Natural killer cell (primary cell): ENCODE data around the gene SMARCD3. TPM values are rescaled to one million over a fixed set of nuclear protein-coding genes. Genes with fewer than 3 reads are reported as not detected.

Experiments
- ATAC-seq, 3 donors: fragments of 150-1000 bp in 2 of 3; fragments of 200-7000 bp in 1 of 3; cut with Tn5 transposase; 1 replicate in 1 of 3; 2 replicates in 2 of 3; pipeline ENCODE4 v1.10.0; 2021; ENCODE audit warnings: mild to moderate bottlenecking in 2 of 3, moderate library complexity in 2 of 3
- DNase-seq, 2 donors: peaks; one replicate each; pipeline versions ENCODE4 v3.0.0 to v3.0.0-alpha.2; 2013 to 2021; ENCODE audit warnings: mixed read lengths in 1 of 2
- H3K27ac ChIP-seq: one replicate; pipeline ENCODE4 v1.5.1; 2013; ENCODE audit warnings: mild to moderate bottlenecking, low read length
- H3K27me3 ChIP-seq: one replicate; pipeline ENCODE4 v1.6.1; 2013; ENCODE audit warnings: low read length; ENCODE audit not compliant: control insufficient read depth, insufficient read depth
- H3K36me3 ChIP-seq: one replicate; pipeline ENCODE4 v1.6.1; 2013; ENCODE audit warnings: low read length; ENCODE audit not compliant: control insufficient read depth, insufficient read depth
- H3K4me1 ChIP-seq: one replicate; pipeline ENCODE4 v1.6.1; 2013; ENCODE audit warnings: low read length; ENCODE audit not compliant: control insufficient read depth, insufficient read depth
- H3K4me3 ChIP-seq: one replicate; pipeline ENCODE4 v1.5.1; 2013; ENCODE audit warnings: low read length
- H3K9me3 ChIP-seq: one replicate; pipeline ENCODE4 v1.6.1; 2013; ENCODE audit warnings: low read length; ENCODE audit not compliant: control insufficient read depth, insufficient read depth
- H3K27ac Mint-ChIP-seq, 2 donors: one replicate each; pipeline ENCODE4 v1.8.0; 2022; ENCODE audit warnings: mild to moderate bottlenecking in 2 of 2, mixed read lengths in 2 of 2, moderate library complexity in 1 of 2
- H3K27me3 Mint-ChIP-seq, 2 donors: one replicate each; pipeline ENCODE4 v1.8.0; 2022; ENCODE audit warnings: low read depth in 2 of 2, mixed read lengths in 2 of 2
- H3K36me3 Mint-ChIP-seq: one replicate; pipeline ENCODE4 v1.8.0; 2022; ENCODE audit warnings: mixed read lengths
- H3K4me1 Mint-ChIP-seq, 2 donors: one replicate each; pipeline ENCODE4 v1.8.0; 2022; ENCODE audit warnings: mixed read lengths in 2 of 2
- H3K4me3 Mint-ChIP-seq: one replicate; pipeline ENCODE4 v1.8.0; 2022; ENCODE audit warnings: mild to moderate bottlenecking, moderate library complexity, mixed read lengths
- H3K9me3 Mint-ChIP-seq, 2 donors: one replicate each; pipeline ENCODE4 v1.8.0; 2022; ENCODE audit warnings: mixed read lengths in 2 of 2
- WGBS: methylation state at CpG from one replicate; pipeline ENCODE4 v1.1.7; 2013; ENCODE audit warnings: missing lambda C conversion rate; ENCODE audit not compliant: insufficient coverage; 5-methylcytosine and 5-hydroxymethylcytosine counted together
- intact Hi-C: fragments of 100-400 bp; cut with micrococcal nuclease; formaldehyde crosslinking; loops from one replicate; pipeline ENCODE4 v1.14.2; 2022
- total RNA-seq, 4 donors: library from RNA; stranded (reverse); fragments of 120-200 nt in 1 of 4; gene quantifications; one replicate each; pipeline versions ENCODE4 v1.2.3 to v1.2.4, GENCODE V29; 2013 to 2022
- TF ChIP-seq, protein P1 (sequence below): fragments of 200-600 bp; IDR thresholded peaks from one replicate; pipeline ENCODE4 v1.8.0; 2022; ENCODE audit warnings: antibody characterized with exemption

SMARCD3 gene
- total RNA-seq, 3 donors from 2014 or later (not counting 1 experiment from before 2014, with no cell fraction given) = 3.1 to 8.7 (median 6.5) TPM

DNA sequence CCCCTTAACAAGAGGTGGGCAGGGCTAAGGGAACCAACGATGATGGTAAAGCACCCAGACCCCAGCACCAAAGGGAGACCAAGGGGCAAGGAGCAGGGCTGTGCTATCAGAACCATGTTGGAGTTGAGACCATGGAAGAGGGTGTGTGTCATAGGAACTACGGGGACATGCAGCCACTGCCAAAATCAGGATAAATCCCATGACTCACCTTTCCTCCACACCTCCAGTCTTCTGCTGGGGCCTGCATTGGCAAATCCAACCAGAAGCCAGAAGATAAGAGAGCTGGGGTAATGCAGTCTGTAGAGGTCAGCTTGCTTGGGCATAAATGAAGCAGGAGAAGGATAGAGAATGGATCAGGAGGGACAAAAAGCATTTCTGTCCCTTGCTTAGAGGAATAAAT is 42.7 kb upstream of the SMARCD3 start:
- peaks cover 16 to 18% of the 10 kb centered on the region in 2 donors for H3K27me3 Mint-ChIP-seq
- TF ChIP-seq, protein P1, sequence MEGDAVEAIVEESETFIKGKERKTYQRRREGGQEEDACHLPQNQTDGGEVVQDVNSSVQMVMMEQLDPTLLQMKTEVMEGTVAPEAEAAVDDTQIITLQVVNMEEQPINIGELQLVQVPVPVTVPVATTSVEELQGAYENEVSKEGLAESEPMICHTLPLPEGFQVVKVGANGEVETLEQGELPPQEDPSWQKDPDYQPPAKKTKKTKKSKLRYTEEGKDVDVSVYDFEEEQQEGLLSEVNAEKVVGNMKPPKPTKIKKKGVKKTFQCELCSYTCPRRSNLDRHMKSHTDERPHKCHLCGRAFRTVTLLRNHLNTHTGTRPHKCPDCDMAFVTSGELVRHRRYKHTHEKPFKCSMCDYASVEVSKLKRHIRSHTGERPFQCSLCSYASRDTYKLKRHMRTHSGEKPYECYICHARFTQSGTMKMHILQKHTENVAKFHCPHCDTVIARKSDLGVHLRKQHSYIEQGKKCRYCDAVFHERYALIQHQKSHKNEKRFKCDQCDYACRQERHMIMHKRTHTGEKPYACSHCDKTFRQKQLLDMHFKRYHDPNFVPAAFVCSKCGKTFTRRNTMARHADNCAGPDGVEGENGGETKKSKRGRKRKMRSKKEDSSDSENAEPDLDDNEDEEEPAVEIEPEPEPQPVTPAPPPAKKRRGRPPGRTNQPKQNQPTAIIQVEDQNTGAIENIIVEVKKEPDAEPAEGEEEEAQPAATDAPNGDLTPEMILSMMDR = no peak
- Histone ChIP-seq H3K4me1 (no peaks in the 10 kb centered on the region), H3K36me3 (no peaks in the 10 kb centered on the region), H3K27me3 (no peaks in the 10 kb centered on the region), H3K9me3 (peaks cover 6% of the 10 kb centered on the region), H3K4me3 (no peak overlapping the region), H3K27ac (no peak overlapping the region)
- no peak overlapping the region for H3K27ac Mint-ChIP-seq
- no peaks in the 10 kb centered on the region for H3K4me1 Mint-ChIP-seq
- H3K9me3 Mint-ChIP-seq = peaks cover under 1 to 1% of the 10 kb centered on the region in 2 donors
- no peak overlapping the region for H3K4me3 Mint-ChIP-seq
- DNase-seq (no peak), ATAC-seq (no peak)
- intact Hi-C loops = no loop called here
- WGBS = 94% methylated on average over 1 of the region's 2 CpGs
- no peaks in the 10 kb centered on the region for H3K36me3 Mint-ChIP-seq

DNA sequence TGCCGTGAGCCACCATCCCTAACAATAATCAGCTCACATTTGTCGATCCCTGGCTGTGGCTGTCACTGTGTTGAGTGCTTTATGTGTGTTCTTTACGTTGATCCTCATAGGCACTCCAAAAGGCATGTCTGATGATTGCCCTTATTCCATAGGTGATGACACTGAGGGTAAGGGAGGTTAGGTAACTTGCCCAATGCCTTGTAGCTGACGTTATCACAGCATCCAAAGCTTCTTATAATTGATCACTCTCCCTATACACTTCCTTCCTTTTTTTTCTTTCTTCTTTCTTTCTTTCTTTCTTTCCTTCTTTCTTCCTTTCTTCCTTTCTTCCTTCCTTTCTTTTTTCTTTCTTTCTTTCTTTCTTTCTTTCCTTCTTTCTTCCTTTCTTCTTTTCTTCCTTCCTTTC is 41.9 kb upstream of the SMARCD3 start:
- intact Hi-C loops = no loop called here
- ATAC-seq = no peak

DNA sequence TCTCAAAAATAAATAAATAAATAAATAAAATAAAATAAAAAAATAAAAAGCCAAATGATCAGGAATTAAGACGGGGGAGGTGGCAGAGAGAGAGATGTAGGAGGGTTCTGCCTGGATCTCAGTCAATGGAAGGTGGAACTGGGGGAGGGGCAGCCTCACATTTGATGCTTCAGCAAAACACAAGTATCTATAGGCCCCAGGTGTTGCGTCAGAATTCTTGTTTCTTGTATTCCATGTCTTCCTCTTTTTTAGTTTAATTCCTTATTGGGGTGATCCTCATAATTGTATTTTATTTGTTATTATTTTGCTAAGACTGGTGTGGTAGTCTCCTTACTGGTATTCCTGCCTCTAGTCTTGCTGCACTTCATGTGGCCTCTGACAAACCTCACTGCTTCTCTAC is 41.4 kb upstream of the SMARCD3 start:
- Mint-ChIP-seq H3K36me3 (no peaks in the 10 kb centered on the region), H3K4me1 (no peaks in the 10 kb centered on the region), H3K27me3 (peaks cover 13 to 18% of the 10 kb centered on the region in 2 donors), H3K4me3 (no peak overlapping the region), H3K9me3 (no peaks in the 10 kb centered on the region), H3K27ac (no peak overlapping the region)
- Histone ChIP-seq H3K27ac (no peak overlapping the region), H3K4me3 (no peak overlapping the region), H3K9me3 (no peaks in the 10 kb centered on the region), H3K4me1 (no peaks in the 10 kb centered on the region), H3K36me3 (no peaks in the 10 kb centered on the region), H3K27me3 (no peaks in the 10 kb centered on the region)
- intact Hi-C loops = no loop called here
- WGBS = 100% methylated on average over 1 of the region's 2 CpGs
- DNase-seq (no peak), ATAC-seq (no peak)
- TF ChIP-seq, protein P1 = no peak

More for the DNA sequence above, 41.9 kb upstream of the SMARCD3 start:
- 45% methylated on average over 3 of the region's 4 CpGs for WGBS
- Mint-ChIP-seq H3K27me3 (peaks cover 16 to 18% of the 10 kb centered on the region in 2 donors), H3K27ac (no peak overlapping the region), H3K4me1 (no peaks in the 10 kb centered on the region), H3K36me3 (no peaks in the 10 kb centered on the region), H3K4me3 (no peak overlapping the region), H3K9me3 (no peaks in the 10 kb centered on the region)
- Histone ChIP-seq H3K4me3 (no peak overlapping the region), H3K36me3 (no peaks in the 10 kb centered on the region), H3K27ac (no peak overlapping the region), H3K4me1 (no peaks in the 10 kb centered on the region), H3K9me3 (no peaks in the 10 kb centered on the region), H3K27me3 (no peaks in the 10 kb centered on the region)
- DNase-seq = no peak
- TF ChIP-seq, protein P1 = no peak

DNA sequence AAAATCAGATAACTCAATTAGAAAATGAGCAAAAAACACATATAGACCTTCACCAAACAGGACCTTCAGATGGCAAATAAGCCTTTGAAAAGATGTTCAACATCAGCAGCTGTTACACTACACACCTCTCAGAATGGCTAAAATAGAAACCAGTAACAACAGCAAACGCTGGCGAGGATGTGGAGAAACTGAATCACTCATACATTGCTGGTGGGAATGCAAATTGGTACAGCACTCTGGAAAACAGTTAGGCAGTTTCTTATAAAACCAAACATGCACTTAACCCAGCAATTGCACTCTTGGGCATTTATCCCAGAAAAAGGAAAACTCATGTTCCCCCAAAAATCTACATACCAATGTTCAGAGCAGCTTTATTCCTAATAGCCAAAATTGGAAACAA is 37.7 kb upstream of the SMARCD3 start:
- Histone ChIP-seq H3K27me3 (no peaks in the 10 kb centered on the region), H3K9me3 (no peaks in the 10 kb centered on the region), H3K36me3 (no peaks in the 10 kb centered on the region), H3K27ac (no peak overlapping the region), H3K4me3 (no peak overlapping the region), H3K4me1 (no peaks in the 10 kb centered on the region)
- Mint-ChIP-seq H3K9me3 (peaks cover 0 to 5% of the 10 kb centered on the region in 2 donors), H3K27ac (no peak overlapping the region), H3K4me3 (no peak overlapping the region), H3K4me1 (peaks cover 4 to 9% of the 10 kb centered on the region in 2 donors), H3K36me3 (peaks cover 7% of the 10 kb centered on the region), H3K27me3 (peaks cover 3 to 15% of the 10 kb centered on the region in 2 donors)
- TF ChIP-seq, protein P1 = no peak
- DNase-seq (no peak), ATAC-seq (no peak)
- WGBS = 74% methylated on average over 2 of the region's 2 CpGs
- intact Hi-C loops = no loop called here
